GM21360 (cell line): ENCODE data around the gene FBXO45.
A peak's percentile ranks its signal among the peaks of the same experiment; 100 is the strongest.
"Not testable (repeated sequence)": the region's sequence is repeated elsewhere in the genome, so short reads cannot be mapped to it uniquely, and the experiment has no call there.

Source experiments
- ATAC-seq: cut with Tn5 transposase; IDR thresholded peaks from one replicate; pipeline ENCODE4 v1.9.1; 2021; ENCODE audit warnings: mild to moderate bottlenecking, moderate library complexity; ENCODE audit not compliant: unreplicated experiment

The FBXO45 gene

DNA sequence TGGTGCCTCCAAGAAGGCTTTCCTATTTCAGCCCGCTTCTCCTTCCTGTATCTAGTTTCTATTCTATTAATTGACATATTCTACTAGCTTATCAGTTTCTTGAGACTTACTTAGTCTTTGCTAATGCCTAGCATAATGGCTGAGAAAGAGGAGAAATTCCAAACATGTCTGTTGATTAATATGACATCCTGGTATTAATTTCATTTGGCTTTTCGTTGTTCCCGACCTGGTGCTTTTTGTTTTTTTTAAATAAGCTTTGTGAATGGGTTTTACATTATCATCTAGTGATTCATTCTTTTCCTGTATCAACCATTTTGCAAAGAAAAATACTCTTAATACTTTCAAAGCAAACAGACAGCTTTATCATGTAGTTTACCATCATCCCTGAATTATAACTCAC is 13.2 kb upstream of the FBXO45 start:
- ATAC-seq, result no peak

DNA sequence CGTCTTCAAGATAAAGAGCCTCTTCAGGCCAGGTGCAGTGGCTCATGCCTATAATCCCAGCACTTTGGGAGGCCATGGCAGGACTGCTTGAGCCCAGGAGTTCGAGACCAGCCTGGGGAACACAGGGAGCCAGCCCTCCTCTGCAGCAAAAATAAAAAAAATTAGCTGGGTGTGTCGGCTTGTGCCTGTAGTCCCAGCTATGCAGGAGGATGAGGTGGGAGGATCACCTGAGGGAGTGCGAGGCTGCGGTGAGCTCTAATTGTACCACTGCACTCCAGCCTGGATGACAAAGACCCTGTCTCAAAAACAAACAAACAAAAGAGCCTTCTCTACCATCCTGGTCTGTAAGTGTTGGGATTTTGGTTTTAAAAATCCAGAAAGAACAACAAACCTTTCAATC is 11.2 kb upstream of the FBXO45 start:
- ATAC-seq, result no peak

- no peak for ATAC-seq
These were observed 10.0 kb upstream of the FBXO45 start for GRCh38 chr3:196558476-196558875.

DNA sequence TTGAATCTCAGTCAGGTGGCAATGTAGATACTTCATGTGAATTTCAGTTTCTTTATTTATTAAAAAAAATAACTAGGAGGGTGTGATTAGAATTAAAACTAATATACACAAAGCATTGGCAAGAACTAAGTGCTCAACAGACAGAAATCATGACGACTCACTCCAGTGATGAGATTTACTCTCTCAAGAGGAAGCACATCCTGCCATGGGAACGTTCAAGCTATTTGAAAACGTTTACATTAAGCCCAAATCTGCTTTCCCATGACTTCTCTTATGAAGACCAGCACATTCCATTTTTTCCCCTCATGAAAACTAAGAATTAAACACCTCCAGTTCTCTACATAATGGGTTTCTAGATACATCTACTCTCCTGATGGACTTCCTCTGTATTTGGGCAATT is 8.6 kb upstream of the FBXO45 start:
- ATAC-seq, result no peak

GRCh38 chr3:196563721-196564225 is 4.7 kb upstream of the FBXO45 start:
- ATAC-seq, result no peak

DNA sequence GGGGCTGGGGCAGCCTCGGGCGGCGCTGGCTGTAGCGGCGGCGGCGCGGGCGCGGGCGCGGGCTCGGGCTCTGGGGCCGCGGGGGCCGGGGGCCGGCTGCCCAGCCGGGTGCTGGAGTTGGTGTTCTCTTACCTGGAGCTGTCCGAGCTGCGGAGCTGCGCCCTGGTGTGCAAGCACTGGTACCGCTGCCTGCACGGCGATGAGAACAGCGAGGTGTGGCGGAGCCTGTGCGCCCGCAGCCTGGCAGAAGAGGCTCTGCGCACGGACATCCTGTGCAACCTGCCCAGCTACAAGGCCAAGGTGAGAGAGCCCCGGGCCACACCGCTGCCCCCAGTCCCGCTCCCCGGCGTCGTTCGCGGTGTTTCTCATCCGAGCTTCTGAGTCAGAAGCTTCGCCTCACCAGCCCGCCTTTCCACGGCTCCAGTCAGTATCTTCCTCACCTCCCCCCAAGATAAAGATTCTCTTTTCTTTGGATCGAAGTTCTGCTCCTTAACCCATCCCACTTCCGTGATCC is 600 bp downstream of the FBXO45 start:
- peak; percentile 36 for ATAC-seq

DNA sequence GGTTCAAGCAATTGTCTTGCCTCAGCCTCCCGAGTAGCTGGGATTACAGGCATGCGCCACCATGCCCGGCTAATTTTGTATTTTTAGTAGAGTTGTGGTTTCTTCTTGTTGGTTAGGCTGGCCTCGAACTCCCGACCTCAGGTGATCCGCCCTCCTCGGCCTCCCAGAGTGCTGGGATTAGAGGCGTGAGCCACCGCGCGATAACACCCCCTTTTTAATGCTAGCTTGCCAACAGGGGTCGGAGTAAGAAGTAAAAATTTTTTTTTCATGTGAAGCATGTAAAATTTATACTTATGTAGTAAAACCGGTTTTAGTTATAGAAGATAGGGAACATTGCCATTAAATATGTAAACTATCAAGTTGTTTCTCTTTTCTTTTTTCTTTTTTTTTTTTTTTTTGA is 1.9 kb downstream of the FBXO45 start:
- ATAC-seq, result not testable (repeated sequence)

DNA sequence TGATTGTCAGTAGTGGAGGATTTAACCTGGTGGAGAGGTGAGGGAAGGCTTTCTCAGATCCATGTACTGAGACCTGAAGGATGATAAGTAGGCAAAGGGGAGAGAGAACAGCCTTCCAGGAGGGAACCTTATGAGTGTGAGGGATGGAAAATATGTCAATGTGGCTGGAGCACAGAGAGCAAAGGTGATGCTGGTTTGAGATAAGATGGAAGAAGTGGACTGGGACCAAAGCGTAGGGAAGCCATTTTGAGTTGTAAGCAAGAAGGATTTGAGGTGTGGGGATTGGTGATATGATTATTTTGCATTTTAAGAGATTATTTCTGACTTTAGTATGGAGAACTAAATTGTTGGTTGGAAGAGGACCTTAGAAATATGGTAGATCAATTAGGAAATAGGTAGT is 3.9 kb downstream of the FBXO45 start:
- no peak for ATAC-seq

DNA sequence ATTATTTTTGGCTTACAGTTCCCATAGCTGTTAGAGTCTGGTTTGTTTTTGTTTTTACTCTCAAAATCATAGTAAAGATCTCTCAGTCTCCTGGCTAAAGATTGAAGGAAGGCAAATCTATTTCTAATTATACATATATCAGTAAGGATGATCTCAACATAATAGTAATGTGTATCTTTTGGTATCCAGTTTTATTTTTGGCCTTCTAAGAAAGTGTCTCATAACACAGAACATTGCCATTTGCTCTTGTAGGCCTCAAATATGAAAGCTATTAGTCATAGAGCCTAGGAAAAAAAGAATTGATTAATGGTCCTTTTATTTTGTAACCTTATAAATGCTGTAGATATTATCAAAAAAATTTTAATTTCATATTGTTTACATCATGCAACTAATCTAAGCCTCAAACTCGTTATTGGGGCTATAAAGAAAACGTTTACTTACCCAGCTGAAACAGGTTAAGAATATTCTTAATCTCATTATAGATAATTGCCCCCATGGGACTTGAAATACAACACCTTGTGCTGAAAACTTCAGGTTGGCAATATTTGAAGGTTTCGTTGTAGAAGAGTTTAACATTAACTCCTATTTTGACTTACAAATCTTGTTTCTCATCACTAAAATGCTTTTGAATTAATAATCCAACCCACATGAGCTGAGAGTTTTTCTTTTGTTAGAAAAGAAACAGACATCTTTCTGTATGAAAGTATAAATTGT is 16.7 kb downstream of the FBXO45 start:
- no peak for ATAC-seq

GRCh38 chr3:196590279-196590678 is 21.8 kb downstream of the FBXO45 start:
- ATAC-seq, result no peak

DNA sequence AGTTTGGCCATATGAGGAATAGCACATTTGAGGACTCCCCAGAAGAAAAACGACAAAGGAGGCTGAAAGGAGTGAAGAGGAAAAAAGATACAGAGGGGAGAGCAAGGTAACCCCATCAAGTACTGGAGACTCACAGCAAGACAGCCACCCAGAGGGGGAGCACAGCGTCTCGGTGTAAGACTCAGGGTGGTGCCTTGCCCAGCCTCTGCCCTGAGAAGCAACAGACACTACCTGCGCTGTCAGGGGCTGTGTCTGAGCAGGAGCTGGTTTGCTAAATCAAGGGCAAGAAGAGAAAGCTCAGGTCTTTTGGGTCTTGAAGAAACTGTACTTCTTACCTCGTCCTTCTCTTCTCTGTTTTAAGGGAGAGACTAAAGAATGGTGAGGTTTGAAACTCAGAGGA is 27.9 kb downstream of the FBXO45 start:
- no peak for ATAC-seq

DNA sequence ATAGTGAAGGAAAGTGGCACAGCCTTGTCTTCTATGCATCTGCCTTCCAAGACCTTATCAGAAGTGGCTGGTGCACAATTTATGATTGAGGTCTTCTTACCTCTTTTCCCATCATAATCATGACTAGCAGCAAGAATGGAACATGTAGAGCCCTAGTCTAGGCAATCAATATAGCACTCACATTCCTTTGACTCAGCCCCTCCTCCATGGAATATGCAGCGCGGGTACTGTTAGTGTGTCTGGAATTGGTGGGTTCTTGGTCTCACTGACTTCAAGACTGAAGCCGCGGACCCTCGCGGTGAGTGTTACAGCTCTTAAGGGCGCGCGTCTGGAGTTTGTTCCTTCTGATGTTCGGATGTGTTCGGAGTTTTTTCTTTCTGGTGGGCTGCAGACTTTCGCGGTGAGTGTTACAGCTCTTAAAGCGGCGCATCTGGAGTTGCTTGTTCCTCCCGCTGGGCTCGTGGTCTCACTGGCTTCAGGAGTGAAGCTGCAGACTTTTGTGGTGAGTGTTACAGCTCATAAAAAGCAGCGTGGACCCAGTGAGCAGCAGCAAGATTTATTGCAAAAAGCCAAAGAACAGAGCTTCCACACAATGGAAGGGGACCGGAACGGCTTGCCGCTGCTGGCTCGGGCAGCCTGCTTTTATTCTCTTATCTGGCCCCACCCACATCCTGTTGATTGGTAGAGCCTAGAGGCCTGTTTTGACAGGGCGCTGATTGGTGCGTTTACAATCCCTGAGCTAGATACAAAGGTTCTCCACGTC is 29.7 kb downstream of the FBXO45 start:
- ATAC-seq, result not testable (repeated sequence)

DNA sequence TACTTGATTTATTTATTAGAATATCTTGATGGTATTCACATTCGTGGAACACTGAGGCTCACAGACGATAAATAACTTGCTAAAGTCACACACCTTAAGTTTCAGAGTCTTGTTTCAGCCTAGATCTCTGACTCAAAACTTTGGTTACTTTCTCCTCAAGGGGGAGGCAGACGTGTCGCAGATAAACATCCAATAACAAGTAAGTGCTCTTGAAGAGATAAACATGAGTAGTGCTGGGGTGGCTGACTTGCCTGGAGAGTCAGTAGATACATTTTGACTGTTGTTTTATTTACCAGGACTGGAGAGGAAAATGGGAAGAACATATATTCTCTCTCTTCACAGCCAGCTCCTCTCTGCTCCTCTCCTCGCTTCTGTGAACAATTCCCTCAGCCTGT is 31.3 kb downstream of the FBXO45 start:
- ATAC-seq, result no peak

DNA sequence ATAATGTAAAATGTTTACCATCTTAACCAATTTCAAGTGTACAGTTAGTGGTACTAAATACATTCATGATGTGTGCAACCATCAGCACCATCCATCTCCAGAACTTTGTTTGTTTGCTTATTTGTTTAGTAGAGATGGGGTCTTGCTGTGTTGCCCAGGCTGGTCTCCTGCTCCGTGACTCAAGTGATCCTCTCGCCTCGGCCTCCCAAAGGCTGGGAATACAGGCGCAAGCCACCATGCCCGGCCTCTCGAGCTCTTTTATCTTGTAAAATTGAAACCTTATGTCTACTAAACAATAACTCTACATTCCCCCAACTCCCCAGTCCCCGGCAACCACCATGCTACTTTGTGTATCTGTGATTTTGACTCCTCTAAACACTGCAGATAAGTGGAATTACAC is 31.9 kb downstream of the FBXO45 start:
- no peak for ATAC-seq

DNA sequence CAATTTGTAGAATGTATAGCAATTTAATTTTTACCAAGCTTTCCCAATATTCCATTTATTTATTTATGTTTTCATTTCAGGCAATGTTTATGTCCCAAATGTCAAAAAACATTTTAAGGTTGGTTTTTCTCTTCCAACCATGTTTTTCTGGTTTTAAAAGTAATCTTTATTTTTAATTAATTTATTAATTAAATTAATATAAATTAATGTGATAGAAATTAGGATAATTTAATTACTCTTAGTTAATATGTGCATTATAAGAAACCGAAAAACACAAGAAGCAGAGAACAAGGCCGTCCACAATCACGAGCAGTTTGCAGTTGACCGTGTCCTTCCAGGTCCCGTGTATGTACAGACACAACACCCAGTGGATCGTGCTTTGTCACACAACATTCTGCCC is 34.2 kb downstream of the FBXO45 start:
- ATAC-seq, result no peak

- ATAC-seq, result no peak
These were observed 35.2 kb downstream of the FBXO45 start for GRCh38 chr3:196603683-196604082.

GRCh38 chr3:196604548-196604947 is 36.1 kb downstream of the FBXO45 start:
- ATAC-seq, result no peak

- ATAC-seq, result no peak
These were observed 40.2 kb downstream of the FBXO45 start for GRCh38 chr3:196608693-196609092.

DNA sequence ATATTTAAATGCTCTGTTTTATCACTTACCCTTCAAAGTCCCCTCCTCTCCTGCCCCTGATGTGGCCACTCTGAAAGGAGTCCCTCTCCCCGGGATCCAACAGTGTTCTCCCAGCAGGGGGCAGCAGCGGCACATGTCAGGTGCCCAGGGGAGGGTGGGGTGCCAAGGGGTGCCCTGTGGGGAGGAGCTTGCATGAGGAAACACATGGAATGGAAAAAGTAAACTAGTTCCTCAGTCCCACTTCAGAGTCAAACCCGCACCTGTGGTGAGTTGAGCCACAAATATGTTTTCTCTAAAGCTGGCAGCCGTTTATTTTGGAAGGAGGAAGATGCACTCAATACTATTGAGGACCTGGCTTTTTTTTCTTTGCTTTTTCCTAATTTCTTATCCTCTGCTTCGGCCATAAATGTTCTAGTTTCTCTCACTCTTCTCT is 40.9 kb downstream of the FBXO45 start:
- peak; percentile 93 for ATAC-seq

- no peak for ATAC-seq
These were observed 41.5 kb downstream of the FBXO45 start for GRCh38 chr3:196609805-196610515.

DNA sequence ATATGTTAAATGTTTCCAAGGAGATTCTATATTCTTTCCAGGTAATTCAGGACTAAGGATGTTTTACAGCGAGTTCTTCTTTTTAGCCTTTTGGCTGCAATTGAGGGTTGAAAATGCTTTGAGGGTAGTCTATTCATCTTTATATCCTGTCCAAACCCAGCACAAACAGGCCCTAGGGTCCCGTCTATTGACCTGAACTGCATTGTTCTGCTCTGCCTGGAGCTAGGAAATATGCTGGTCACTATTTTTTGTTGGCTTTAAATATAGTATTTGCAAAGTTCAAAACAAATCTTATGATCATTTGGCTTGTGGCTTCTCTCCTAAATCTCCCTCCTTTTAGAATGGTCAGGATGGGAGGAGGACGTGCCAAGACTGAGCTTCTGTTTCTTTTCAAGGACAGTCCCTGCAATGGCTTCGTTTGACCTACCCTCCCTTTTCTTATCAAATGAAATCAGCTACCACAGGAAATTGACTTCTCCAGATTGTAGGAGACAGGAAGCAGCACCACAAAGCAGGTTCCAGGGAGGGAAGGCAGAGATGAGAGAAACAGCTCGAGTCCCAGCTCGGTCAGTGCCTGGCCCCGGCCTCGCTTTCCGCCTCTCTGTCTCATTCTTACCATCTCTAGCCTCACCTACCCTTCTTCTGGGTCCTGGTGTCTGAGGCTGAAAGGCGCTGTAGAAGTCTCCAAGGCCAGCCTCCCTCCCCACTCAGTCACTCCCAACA is 43.5 kb downstream of the FBXO45 start:
- no peak for ATAC-seq
